Measurements from ENCODE around the gene FOS. TPM values are rescaled to one million over a fixed set of nuclear protein-coding genes. Genes with fewer than 3 reads are reported as not detected.
A peak's percentile ranks its signal among the peaks of the same experiment; 100 is the strongest.

The FOS gene
- total and polyA plus RNA-seq, 2 of the 8 experiments (the other 6 are each of a cell fraction or from before 2014, with no cell fraction given) = 50.2 to 51.8 TPM

DNA sequence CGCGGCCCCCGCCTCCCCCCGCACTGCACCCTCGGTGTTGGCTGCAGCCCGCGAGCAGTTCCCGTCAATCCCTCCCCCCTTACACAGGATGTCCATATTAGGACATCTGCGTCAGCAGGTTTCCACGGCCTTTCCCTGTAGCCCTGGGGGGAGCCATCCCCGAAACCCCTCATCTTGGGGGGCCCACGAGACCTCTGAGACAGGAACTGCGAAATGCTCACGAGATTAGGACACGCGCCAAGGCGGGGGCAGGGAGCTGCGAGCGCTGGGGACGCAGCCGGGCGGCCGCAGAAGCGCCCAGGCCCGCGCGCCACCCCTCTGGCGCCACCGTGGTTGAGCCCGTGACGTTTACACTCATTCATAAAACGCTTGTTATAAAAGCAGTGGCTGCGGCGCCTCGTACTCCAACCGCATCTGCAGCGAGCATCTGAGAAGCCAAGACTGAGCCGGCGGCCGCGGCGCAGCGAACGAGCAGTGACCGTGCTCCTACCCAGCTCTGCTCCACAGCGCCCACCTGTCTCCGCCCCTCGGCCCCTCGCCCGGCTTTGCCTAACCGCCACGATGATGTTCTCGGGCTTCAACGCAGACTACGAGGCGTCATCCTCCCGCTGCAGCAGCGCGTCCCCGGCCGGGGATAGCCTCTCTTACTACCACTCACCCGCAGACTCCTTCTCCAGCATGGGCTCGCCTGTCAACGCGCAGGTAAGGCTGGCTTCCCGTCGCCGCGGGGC lies at the start of gene FOS (continued):
- TF ChIP-seq CHD1 (IDR thresholded peaks at IDR 0.05; ENCODE audit: low read depth, low read length) (peak; percentile 97), RFX5 (IDR thresholded peaks at IDR 0.05; ENCODE audit: borderline replicate concordance, low read depth, low read length) (no peak), SIRT6 (IDR thresholded peaks at IDR 0.05; ENCODE audit: low read length) (peak; percentile 15), SUZ12 (IDR thresholded peaks at IDR 0.05; ENCODE audit: low read length) (no peak), CEBPB (IDR thresholded peaks at IDR 0.05; ENCODE audit: low read depth, low read length) (no peak), PHF8 (conservative IDR thresholded peaks at IDR 0.05; ENCODE audit: low read depth, low read length) (peak; percentile 90), CBX5 (IDR thresholded peaks at IDR 0.05; ENCODE audit: low read depth, low read length) (no peak), E2F6 (IDR thresholded peaks at IDR 0.05) (no peak), JUND (IDR thresholded peaks at IDR 0.05; ENCODE audit: low read length) (peak; percentile 98), TCF12 (IDR thresholded peaks at IDR 0.05; ENCODE audit: low read depth, low read length) (0 out of 2 replicates have a peak, but pooled peaks have one; percentile 12), TAF7 (optimal IDR thresholded peaks at IDR 0.05; ENCODE audit: borderline replicate concordance, low read depth, low read length) (peak; percentile 97), KDM1A (IDR thresholded peaks at IDR 0.05; ENCODE audit: borderline replicate concordance, low read length) (no peak)
- TF ChIP-seq, protein P1, sequence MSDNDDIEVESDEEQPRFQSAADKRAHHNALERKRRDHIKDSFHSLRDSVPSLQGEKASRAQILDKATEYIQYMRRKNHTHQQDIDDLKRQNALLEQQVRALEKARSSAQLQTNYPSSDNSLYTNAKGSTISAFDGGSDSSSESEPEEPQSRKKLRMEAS (IDR thresholded peaks at IDR 0.05) = peak; percentile 20; the same call in 1 of the 2 replicates
- TF ChIP-seq, protein P2, sequence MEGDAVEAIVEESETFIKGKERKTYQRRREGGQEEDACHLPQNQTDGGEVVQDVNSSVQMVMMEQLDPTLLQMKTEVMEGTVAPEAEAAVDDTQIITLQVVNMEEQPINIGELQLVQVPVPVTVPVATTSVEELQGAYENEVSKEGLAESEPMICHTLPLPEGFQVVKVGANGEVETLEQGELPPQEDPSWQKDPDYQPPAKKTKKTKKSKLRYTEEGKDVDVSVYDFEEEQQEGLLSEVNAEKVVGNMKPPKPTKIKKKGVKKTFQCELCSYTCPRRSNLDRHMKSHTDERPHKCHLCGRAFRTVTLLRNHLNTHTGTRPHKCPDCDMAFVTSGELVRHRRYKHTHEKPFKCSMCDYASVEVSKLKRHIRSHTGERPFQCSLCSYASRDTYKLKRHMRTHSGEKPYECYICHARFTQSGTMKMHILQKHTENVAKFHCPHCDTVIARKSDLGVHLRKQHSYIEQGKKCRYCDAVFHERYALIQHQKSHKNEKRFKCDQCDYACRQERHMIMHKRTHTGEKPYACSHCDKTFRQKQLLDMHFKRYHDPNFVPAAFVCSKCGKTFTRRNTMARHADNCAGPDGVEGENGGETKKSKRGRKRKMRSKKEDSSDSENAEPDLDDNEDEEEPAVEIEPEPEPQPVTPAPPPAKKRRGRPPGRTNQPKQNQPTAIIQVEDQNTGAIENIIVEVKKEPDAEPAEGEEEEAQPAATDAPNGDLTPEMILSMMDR (IDR thresholded peaks at IDR 0.05; ENCODE audit: control extremely low read depth in 1 of 3, insufficient read depth in 1 of 3, low read depth in 1 of 3, low read length in 3 of 3) = no peak
